Nephron progenitor cell (in vitro differentiated cells): ENCODE measurements around the gene XYLB.

Experiments
- DNase-seq: peaks from one replicate; pipeline ENCODE4 v3.0.0; 2021
- H3K27ac Mint-ChIP-seq: 2 replicates; pipeline ENCODE4 v1.8.0; 2021; ENCODE audit warnings: mild to moderate bottlenecking, moderate library complexity, mixed read lengths
- H3K27me3 Mint-ChIP-seq: 2 replicates; pipeline ENCODE4 v1.8.0; 2021; ENCODE audit warnings: mild to moderate bottlenecking, low read depth, mixed read lengths; ENCODE audit not compliant: poor library complexity
- H3K36me3 Mint-ChIP-seq: 2 replicates; pipeline ENCODE4 v1.8.0; 2021; ENCODE audit warnings: low read depth, mixed read lengths
- H3K4me1 Mint-ChIP-seq: 2 replicates; pipeline ENCODE4 v1.8.0; 2021; ENCODE audit warnings: mixed read lengths
- H3K4me3 Mint-ChIP-seq: 2 replicates; pipeline ENCODE4 v1.8.0; 2021; ENCODE audit warnings: mild to moderate bottlenecking, moderate library complexity, mixed read lengths
- H3K9me3 Mint-ChIP-seq: 2 replicates; pipeline ENCODE4 v1.8.0; 2021; ENCODE audit warnings: mild to moderate bottlenecking, moderate library complexity, mixed read lengths
- CTCF ChIP-seq: fragments of 200-600 bp; sonication (generic); IDR thresholded peaks from 2 replicates; pipeline ENCODE4 v1.5.0; 2021; ENCODE audit warnings: antibody characterized with exemption

The XYLB gene

GRCh38 chr3:38364721-38365400 is 18.3 kb downstream of the XYLB start:
- no peak for DNase-seq
- Mint-ChIP-seq H3K27me3 (no peaks in the 10 kb centered on the region), H3K27ac (peak overlapping the region; percentile 13), H3K4me3 (no peak overlapping the region), H3K9me3 (no peaks in the 10 kb centered on the region), H3K4me1 (peaks cover 7% of the 10 kb centered on the region), H3K36me3 (peaks cover 24% of the 10 kb centered on the region)
- no peak for TF ChIP-seq CTCF

- H3K27ac Mint-ChIP-seq = no peak overlapping the region
- DNase-seq = no peak
- peaks cover 24% of the 10 kb centered on the region for H3K36me3 Mint-ChIP-seq
- H3K27me3 Mint-ChIP-seq = no peaks in the 10 kb centered on the region
- no peaks in the 10 kb centered on the region for H3K9me3 Mint-ChIP-seq
- H3K4me1 Mint-ChIP-seq = peaks cover 7% of the 10 kb centered on the region
- no peak for TF ChIP-seq CTCF
- no peak overlapping the region for H3K4me3 Mint-ChIP-seq
Observed at GRCh38 chr3:38365469-38366062, 19.0 kb downstream of the XYLB start.

- Mint-ChIP-seq H3K4me3 (no peak overlapping the region), H3K27ac (no peak overlapping the region), H3K9me3 (no peaks in the 10 kb centered on the region), H3K27me3 (no peaks in the 10 kb centered on the region), H3K36me3 (peaks cover 26% of the 10 kb centered on the region), H3K4me1 (peaks cover 7% of the 10 kb centered on the region)
- TF ChIP-seq CTCF = no peak
- DNase-seq = no peak
Observed at GRCh38 chr3:38366082-38366481, 19.5 kb downstream of the XYLB start.

GRCh38 chr3:38367779-38368178 is 21.2 kb downstream of the XYLB start:
- peaks cover 7% of the 10 kb centered on the region for H3K4me1 Mint-ChIP-seq
- no peak for TF ChIP-seq CTCF
- H3K9me3 Mint-ChIP-seq = no peaks in the 10 kb centered on the region
- H3K36me3 Mint-ChIP-seq = peaks cover 27% of the 10 kb centered on the region
- H3K27ac Mint-ChIP-seq = no peak overlapping the region
- no peaks in the 10 kb centered on the region for H3K27me3 Mint-ChIP-seq
- H3K4me3 Mint-ChIP-seq = no peak overlapping the region
- DNase-seq = no peak

GRCh38 chr3:38368238-38368637 is 21.7 kb downstream of the XYLB start:
- no peaks in the 10 kb centered on the region for H3K27me3 Mint-ChIP-seq
- peaks cover 31% of the 10 kb centered on the region for H3K36me3 Mint-ChIP-seq
- H3K27ac Mint-ChIP-seq = no peak overlapping the region
- H3K4me3 Mint-ChIP-seq = no peak overlapping the region
- no peak for TF ChIP-seq CTCF
- H3K4me1 Mint-ChIP-seq = peaks cover 7% of the 10 kb centered on the region
- DNase-seq = no peak
- H3K9me3 Mint-ChIP-seq = no peaks in the 10 kb centered on the region

- no peaks in the 10 kb centered on the region for H3K9me3 Mint-ChIP-seq
- TF ChIP-seq CTCF = no peak
- H3K36me3 Mint-ChIP-seq = peaks cover 31% of the 10 kb centered on the region
- H3K4me3 Mint-ChIP-seq = no peak overlapping the region
- no peaks in the 10 kb centered on the region for H3K27me3 Mint-ChIP-seq
- H3K27ac Mint-ChIP-seq = no peak overlapping the region
- H3K4me1 Mint-ChIP-seq = peaks cover 7% of the 10 kb centered on the region
- no peak for DNase-seq
Observed at GRCh38 chr3:38369186-38369585, 22.6 kb downstream of the XYLB start.
